ENCODE data around the gene STT3B.

The STT3B gene

GRCh38 chr3:31542246-31542645 is 9.5 kb downstream of the STT3B start:
- Histone ChIP-seq H3K4me1 (ENCODE audit: control insufficient read depth in 1 of 2, insufficient read depth in 2 of 2, low read length in 2 of 2) (peaks cover 3% of the 10 kb centered on the region in 2 experiments), H3K36me3 (ENCODE audit: control insufficient read depth in 1 of 2, insufficient read depth in 2 of 2, low read length in 2 of 2) (peaks cover 2 to 5% of the 10 kb centered on the region in 2 experiments), H3K23ac (ENCODE audit: low read length) (no peak overlapping the region), H3K9ac (ENCODE audit: low read length) (no peak overlapping the region), H2AFZ (ENCODE audit: insufficient read depth, low read length, poor library complexity) (no peak overlapping the region), H4K12ac (ENCODE audit: low read depth, low read length) (no peak overlapping the region), H3K4me3 (ENCODE audit: low read depth, low read length) (no peak overlapping the region), H3K27ac (ENCODE audit: low read depth, low read length) (no peak overlapping the region), H3K18ac (ENCODE audit: low read length) (no peak overlapping the region), H2BK12ac (ENCODE audit: low read length) (no peak overlapping the region), H2BK120ac (ENCODE audit: insufficient read depth, low read length, poor library complexity) (no peak overlapping the region), H3K27me3 (ENCODE audit: insufficient read depth, low read length) (no peaks in the 10 kb centered on the region), H3K4ac (ENCODE audit: low read depth, low read length) (peak overlapping the region; percentile 69), H4K8ac (ENCODE audit: low read depth, low read length) (no peak overlapping the region), H3K4me2 (ENCODE audit: low read length) (no peak overlapping the region), H3K79me1 (ENCODE audit: low read length) (no peaks in the 10 kb centered on the region), H4K91ac (ENCODE audit: low read depth, low read length) (no peak overlapping the region), H2BK5ac (ENCODE audit: low read depth, low read length, poor library complexity) (no peak overlapping the region), H3K9me3 (ENCODE audit: insufficient read depth, low read depth, low read length) (no peaks in the 10 kb centered on the region), H3K14ac (ENCODE audit: low read length) (no peak overlapping the region), H3K79me2 (ENCODE audit: control insufficient read depth, insufficient read depth, low read length, poor library complexity) (peaks cover under 1% of the 10 kb centered on the region), H2AK5ac (ENCODE audit: low read length) (no peak overlapping the region)
- no peak for DNase-seq
- no CpG with 5 or more reads among the region's 1 CpG for WGBS (ENCODE audit: extremely low coverage, insufficient coverage, insufficient read length)

- Histone ChIP-seq H3K9me3 (ENCODE audit: insufficient read depth, low read depth, low read length) (no peaks in the 10 kb centered on the region), H3K36me3 (ENCODE audit: control insufficient read depth in 1 of 2, insufficient read depth in 2 of 2, low read length in 2 of 2) (peaks cover 2 to 5% of the 10 kb centered on the region in 2 experiments), H3K27me3 (ENCODE audit: insufficient read depth, low read length) (no peaks in the 10 kb centered on the region), H4K8ac (ENCODE audit: low read depth, low read length) (no peak overlapping the region), H2BK5ac (ENCODE audit: low read depth, low read length, poor library complexity) (no peak overlapping the region), H4K12ac (ENCODE audit: low read depth, low read length) (no peak overlapping the region), H3K14ac (ENCODE audit: low read length) (no peak overlapping the region), H2BK120ac (ENCODE audit: insufficient read depth, low read length, poor library complexity) (no peak overlapping the region), H3K4ac (ENCODE audit: low read depth, low read length) (no peak overlapping the region), H2AFZ (ENCODE audit: insufficient read depth, low read length, poor library complexity) (no peak overlapping the region), H3K4me3 (ENCODE audit: low read depth, low read length) (no peak overlapping the region), H2BK12ac (ENCODE audit: low read length) (no peak overlapping the region), H3K9ac (ENCODE audit: low read length) (no peak overlapping the region), H3K23ac (ENCODE audit: low read length) (no peak overlapping the region), H3K27ac (ENCODE audit: low read depth, low read length) (no peak overlapping the region), H4K91ac (ENCODE audit: low read depth, low read length) (no peak overlapping the region), H3K79me1 (ENCODE audit: low read length) (no peaks in the 10 kb centered on the region), H3K79me2 (ENCODE audit: control insufficient read depth, insufficient read depth, low read length, poor library complexity) (no peaks in the 10 kb centered on the region), H3K4me2 (ENCODE audit: low read length) (no peak overlapping the region), H3K4me1 (ENCODE audit: control insufficient read depth in 1 of 2, insufficient read depth in 2 of 2, low read length in 2 of 2) (peaks cover 3% of the 10 kb centered on the region in 2 experiments), H3K18ac (ENCODE audit: low read length) (no peak overlapping the region), H2AK5ac (ENCODE audit: low read length) (no peak overlapping the region)
- no peak for DNase-seq
Measured at GRCh38 chr3:31543375-31543774, 10.7 kb downstream of the STT3B start.

- H2AFZ ChIP-seq (ENCODE audit: insufficient read depth, low read length, poor library complexity): no peak overlapping the region
Measured at GRCh38 chr3:31544634-31545033, 11.9 kb downstream of the STT3B start.

GRCh38 chr3:31546162-31546561 is 13.4 kb downstream of the STT3B start:
- H3K9ac ChIP-seq (ENCODE audit: low read length): no peak overlapping the region
- WGBS (ENCODE audit: extremely low coverage, insufficient coverage, insufficient read length): no CpG with 5 or more reads among the region's 1 CpG
- H3K4me2 ChIP-seq (ENCODE audit: low read length): no peak overlapping the region
- H3K79me1 ChIP-seq (ENCODE audit: low read length): no peaks in the 10 kb centered on the region
- no peak overlapping the region for H3K23ac ChIP-seq (ENCODE audit: low read length)
- H3K4me3 ChIP-seq (ENCODE audit: low read depth, low read length): no peak overlapping the region
- no peak overlapping the region for H2BK12ac ChIP-seq (ENCODE audit: low read length)
- no peak overlapping the region for H2BK5ac ChIP-seq (ENCODE audit: low read depth, low read length, poor library complexity)
- H3K27ac ChIP-seq (ENCODE audit: low read depth, low read length): no peak overlapping the region
- H4K91ac ChIP-seq (ENCODE audit: low read depth, low read length): no peak overlapping the region
- H2AFZ ChIP-seq (ENCODE audit: insufficient read depth, low read length, poor library complexity): no peak overlapping the region
- no peak overlapping the region for H4K8ac ChIP-seq (ENCODE audit: low read depth, low read length)
- H3K14ac ChIP-seq (ENCODE audit: low read length): no peak overlapping the region
- H3K4me1 ChIP-seq (ENCODE audit: control insufficient read depth in 1 of 2, insufficient read depth in 2 of 2, low read length in 2 of 2): peaks cover 3% of the 10 kb centered on the region in 2 experiments
- H3K4ac ChIP-seq (ENCODE audit: low read depth, low read length): peak overlapping the region; percentile 6
- H3K9me3 ChIP-seq (ENCODE audit: insufficient read depth, low read depth, low read length): no peaks in the 10 kb centered on the region
- peaks cover 2 to 5% of the 10 kb centered on the region in 2 experiments for H3K36me3 ChIP-seq (ENCODE audit: control insufficient read depth in 1 of 2, insufficient read depth in 2 of 2, low read length in 2 of 2)
- no peak overlapping the region for H4K12ac ChIP-seq (ENCODE audit: low read depth, low read length)
- no peaks in the 10 kb centered on the region for H3K27me3 ChIP-seq (ENCODE audit: insufficient read depth, low read length)
- H2BK120ac ChIP-seq (ENCODE audit: insufficient read depth, low read length, poor library complexity): no peak overlapping the region
- no peaks in the 10 kb centered on the region for H3K79me2 ChIP-seq (ENCODE audit: control insufficient read depth, insufficient read depth, low read length, poor library complexity)
- H2AK5ac ChIP-seq (ENCODE audit: low read length): no peak overlapping the region
- DNase-seq: peak; percentile 68 to 78
- H3K18ac ChIP-seq (ENCODE audit: low read length): no peak overlapping the region

More at GRCh38 chr3:31544634-31545033, 11.9 kb downstream of the STT3B start:
- H2BK120ac ChIP-seq (ENCODE audit: insufficient read depth, low read length, poor library complexity): no peak overlapping the region
- H3K18ac ChIP-seq (ENCODE audit: low read length): no peak overlapping the region
- H3K4ac ChIP-seq (ENCODE audit: low read depth, low read length): no peak overlapping the region
- no peak overlapping the region for H4K91ac ChIP-seq (ENCODE audit: low read depth, low read length)
- H3K4me3 ChIP-seq (ENCODE audit: low read depth, low read length): no peak overlapping the region
- no peak overlapping the region for H4K12ac ChIP-seq (ENCODE audit: low read depth, low read length)
- H3K36me3 ChIP-seq (ENCODE audit: control insufficient read depth in 1 of 2, insufficient read depth in 2 of 2, low read length in 2 of 2): peaks cover 2 to 5% of the 10 kb centered on the region in 2 experiments
- no peaks in the 10 kb centered on the region for H3K79me2 ChIP-seq (ENCODE audit: control insufficient read depth, insufficient read depth, low read length, poor library complexity)
- no peak overlapping the region for H3K9ac ChIP-seq (ENCODE audit: low read length)
- no peaks in the 10 kb centered on the region for H3K79me1 ChIP-seq (ENCODE audit: low read length)
- WGBS (ENCODE audit: extremely low coverage, insufficient coverage, insufficient read length): no CpG with 5 or more reads among the region's 9 CpGs
- H3K9me3 ChIP-seq (ENCODE audit: insufficient read depth, low read depth, low read length): no peaks in the 10 kb centered on the region
- H3K27ac ChIP-seq (ENCODE audit: low read depth, low read length): no peak overlapping the region
- no peak overlapping the region for H2BK5ac ChIP-seq (ENCODE audit: low read depth, low read length, poor library complexity)
- H3K4me1 ChIP-seq (ENCODE audit: control insufficient read depth in 1 of 2, insufficient read depth in 2 of 2, low read length in 2 of 2): peaks cover 3% of the 10 kb centered on the region in 2 experiments
- H2AK5ac ChIP-seq (ENCODE audit: low read length): no peak overlapping the region
- H3K27me3 ChIP-seq (ENCODE audit: insufficient read depth, low read length): no peaks in the 10 kb centered on the region
- H3K23ac ChIP-seq (ENCODE audit: low read length): no peak overlapping the region
- peak; percentile 82 to 87 for DNase-seq
- H3K4me2 ChIP-seq (ENCODE audit: low read length): no peak overlapping the region
- H4K8ac ChIP-seq (ENCODE audit: low read depth, low read length): no peak overlapping the region
- no peak overlapping the region for H3K14ac ChIP-seq (ENCODE audit: low read length)
- H2BK12ac ChIP-seq (ENCODE audit: low read length): no peak overlapping the region
